Coronary artery (tissue), 2 donors: Measurements from ENCODE around the gene ENTREP3.

Experiments
- DNase-seq: peaks from one replicate; pipeline ENCODE4 v3.0.0-alpha.2; 2017; ENCODE audit warnings: low spot score
- H3K27ac ChIP-seq, 2 donors: fragments of 200-600 bp; sonication (generic); one replicate each; pipeline ENCODE4 v1.5.1; 2016 to 2019
- H3K4me3 ChIP-seq: fragments of 200-600 bp; sonication (generic); 2 replicates; pipeline ENCODE4 v1.5.1; 2016; ENCODE audit warnings: mild to moderate bottlenecking, moderate library complexity
- CTCF ChIP-seq: fragments of 200-600 bp; sonication (generic); IDR thresholded peaks from one replicate; pipeline ENCODE4 v1.5.1; 2019; ENCODE audit warnings: antibody characterized with exemption

Gene ENTREP3

GRCh38 chr1:155255243-155256007, at the start of gene ENTREP3:
Gene ENTREP3 (minus strand): TSS chr1:155255483. CDS start chr1:155254877, 606 bp downstream.
- no peak for TF ChIP-seq CTCF
- peak within 1 kb of the TSS; percentile 92 for H3K4me3 ChIP-seq

GRCh38 chr1:155304558-155305063, 49.3 kb upstream of the ENTREP3 start:
- no peak for TF ChIP-seq CTCF
- DNase-seq = no peak
- no peak overlapping the region for H3K27ac ChIP-seq
- no peak overlapping the region for H3K4me3 ChIP-seq

More at GRCh38 chr1:155255243-155256007, at the start of gene ENTREP3:
- H3K27ac ChIP-seq = peak within 1 kb of the TSS; percentile 97 to 99
- DNase-seq = peak; percentile 95

GRCh38 chr1:155301342-155301841, 46.1 kb upstream of the ENTREP3 start, which contains the start of gene PKLR:
Gene PKLR (minus strand): TSS chr1:155301438. CDS start chr1:155301395, 43 bp downstream.
- Histone ChIP-seq H3K27ac (no peak within 1 kb of the TSS), H3K4me3 (no peak within 1 kb of the TSS)
- no peak for DNase-seq
- TF ChIP-seq CTCF = no peak

- H3K4me3 ChIP-seq = no peak overlapping the region
- DNase-seq = no peak
- H3K27ac ChIP-seq = no peak overlapping the region
- no peak for TF ChIP-seq CTCF
Measured at GRCh38 chr1:155300553-155301329, 45.5 kb upstream of the ENTREP3 start.

GRCh38 chr1:155300024-155300423, 44.7 kb upstream of the ENTREP3 start:
- Histone ChIP-seq H3K4me3 (no peak overlapping the region), H3K27ac (no peak overlapping the region)
- DNase-seq = no peak
- no peak for TF ChIP-seq CTCF

GRCh38 chr1:155297384-155297783, 42.1 kb upstream of the ENTREP3 start:
- H3K27ac ChIP-seq = no peak overlapping the region
- no peak overlapping the region for H3K4me3 ChIP-seq
- TF ChIP-seq CTCF = no peak
- no peak for DNase-seq
